Measurements from ENCODE around the gene SLIT1.

GRCh38 chr10:97132273-97132672, 53.5 kb downstream of the SLIT1 start:
- TF ChIP-seq CTCF (conservative IDR thresholded peaks at IDR 0.05; ENCODE audit: low read length) (no peak), EZH2phosphoT487 (IDR thresholded peaks at IDR 0.05; ENCODE audit: borderline replicate concordance, low read depth, low read length) (no peak)
